GM12873 (cell line): Measurements from ENCODE around the gene NLRP13.

Experiments used
- TF ChIP-seq, protein P1 (sequence below): IDR thresholded peaks from 2 replicates; pipeline ENCODE4 v1.5.1; 2012; ENCODE audit warnings: low read depth, mild to moderate bottlenecking, moderate library complexity, low read length, control low read depth; ENCODE audit not compliant: insufficient read depth; ENCODE audit errors: missing control alignments

NLRP13 gene

DNA sequence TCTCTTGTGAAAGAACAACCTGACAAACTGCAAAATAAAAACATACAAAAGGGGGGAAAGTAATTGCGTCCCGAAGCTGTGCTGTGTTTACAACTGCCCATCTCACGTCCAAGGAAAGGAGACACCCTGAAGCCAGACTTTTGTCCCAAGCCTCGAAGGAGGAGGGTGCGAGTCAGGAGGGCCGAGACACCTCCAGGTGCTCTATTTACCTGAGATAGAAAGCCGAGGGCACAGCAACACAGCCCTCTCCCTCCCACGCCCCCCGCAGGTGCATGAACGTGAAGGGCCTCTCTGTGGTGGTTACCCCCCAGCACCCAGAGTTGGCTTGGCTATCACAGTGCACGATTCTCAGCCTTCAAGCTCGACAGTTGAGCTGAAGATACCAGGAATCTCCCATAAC is 33.2 kb downstream of the NLRP13 start:
- TF ChIP-seq, protein P1, sequence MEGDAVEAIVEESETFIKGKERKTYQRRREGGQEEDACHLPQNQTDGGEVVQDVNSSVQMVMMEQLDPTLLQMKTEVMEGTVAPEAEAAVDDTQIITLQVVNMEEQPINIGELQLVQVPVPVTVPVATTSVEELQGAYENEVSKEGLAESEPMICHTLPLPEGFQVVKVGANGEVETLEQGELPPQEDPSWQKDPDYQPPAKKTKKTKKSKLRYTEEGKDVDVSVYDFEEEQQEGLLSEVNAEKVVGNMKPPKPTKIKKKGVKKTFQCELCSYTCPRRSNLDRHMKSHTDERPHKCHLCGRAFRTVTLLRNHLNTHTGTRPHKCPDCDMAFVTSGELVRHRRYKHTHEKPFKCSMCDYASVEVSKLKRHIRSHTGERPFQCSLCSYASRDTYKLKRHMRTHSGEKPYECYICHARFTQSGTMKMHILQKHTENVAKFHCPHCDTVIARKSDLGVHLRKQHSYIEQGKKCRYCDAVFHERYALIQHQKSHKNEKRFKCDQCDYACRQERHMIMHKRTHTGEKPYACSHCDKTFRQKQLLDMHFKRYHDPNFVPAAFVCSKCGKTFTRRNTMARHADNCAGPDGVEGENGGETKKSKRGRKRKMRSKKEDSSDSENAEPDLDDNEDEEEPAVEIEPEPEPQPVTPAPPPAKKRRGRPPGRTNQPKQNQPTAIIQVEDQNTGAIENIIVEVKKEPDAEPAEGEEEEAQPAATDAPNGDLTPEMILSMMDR: no peak

DNA sequence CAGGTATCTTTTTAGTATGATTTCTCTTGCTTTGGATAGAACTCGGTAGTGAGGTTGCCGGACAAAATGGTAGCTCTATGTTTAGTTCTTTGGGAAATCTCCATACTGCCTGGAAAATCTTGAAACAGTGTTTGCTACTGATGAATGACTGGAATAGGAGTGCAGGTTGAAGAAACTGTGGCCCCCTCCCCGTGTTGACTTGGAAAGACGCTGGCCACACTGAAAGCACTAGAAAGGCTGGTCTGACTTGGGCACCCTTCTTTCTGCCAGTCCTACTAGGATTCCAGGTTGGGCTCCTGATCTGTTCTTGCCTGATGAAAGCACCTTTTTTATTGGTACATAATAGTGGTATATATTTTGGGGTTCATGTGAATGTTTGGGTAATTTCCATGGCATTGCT is 49.5 kb downstream of the NLRP13 start:
- TF ChIP-seq, protein P1: no peak

DNA sequence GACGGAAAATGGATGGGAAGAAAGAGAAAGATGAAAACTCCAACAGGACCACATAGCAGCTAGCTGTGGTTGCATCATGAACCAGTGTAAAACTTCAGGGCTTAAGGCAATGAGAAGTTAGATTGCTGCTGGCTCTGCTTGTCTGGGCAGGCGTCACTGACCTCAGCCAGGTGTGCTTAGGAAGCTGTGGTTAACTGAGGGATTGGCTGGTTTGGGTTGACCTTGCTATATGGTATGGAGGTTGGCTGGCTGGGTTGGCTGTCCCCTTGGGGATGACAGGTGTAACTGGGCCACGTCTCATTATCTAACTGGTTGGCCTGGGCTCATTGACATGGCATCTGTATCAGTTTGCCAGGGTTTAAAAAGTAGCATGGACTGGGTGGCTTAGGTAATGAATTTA is 54.9 kb downstream of the NLRP13 start:
- TF ChIP-seq, protein P1: no peak

DNA sequence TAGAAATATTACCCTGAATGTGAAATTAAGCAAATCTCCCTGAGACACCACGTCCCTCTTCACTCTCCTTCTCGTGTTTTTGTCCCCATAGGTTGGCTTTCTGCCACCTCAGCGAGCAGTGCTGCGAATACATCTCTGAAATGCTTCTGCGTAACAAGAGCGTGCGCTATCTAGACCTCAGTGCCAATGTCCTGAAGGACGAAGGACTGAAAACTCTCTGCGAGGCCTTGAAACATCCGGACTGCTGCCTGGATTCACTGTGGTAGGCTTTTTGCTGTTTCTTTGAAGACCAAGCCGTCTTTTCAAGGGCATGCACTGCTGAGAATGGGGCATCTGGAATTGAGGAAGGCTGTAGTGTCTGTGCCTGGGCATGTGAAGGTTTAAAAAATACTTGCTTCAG is 61.4 kb downstream of the NLRP13 start:
- TF ChIP-seq, protein P1: no peak

DNA sequence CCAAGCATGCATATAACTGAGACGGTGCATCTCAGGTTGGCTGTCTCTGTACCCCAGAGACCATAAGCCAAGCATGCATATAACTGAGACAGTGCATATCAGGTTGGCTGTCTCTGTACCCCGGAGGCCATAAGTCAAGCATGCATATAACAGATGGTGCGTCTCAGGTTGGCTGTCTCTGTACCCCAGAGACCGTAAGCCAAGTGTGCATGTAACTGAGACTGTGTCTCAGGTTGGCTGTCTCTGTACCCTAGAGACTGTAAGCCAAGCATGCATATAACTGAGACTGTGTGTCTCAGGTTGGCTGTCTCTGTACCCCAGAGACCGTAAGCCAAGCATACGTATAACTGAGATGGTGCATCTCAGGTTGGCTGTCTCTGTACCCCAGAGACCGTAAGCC is 65.0 kb downstream of the NLRP13 start:
- TF ChIP-seq, protein P1: no peak

DNA sequence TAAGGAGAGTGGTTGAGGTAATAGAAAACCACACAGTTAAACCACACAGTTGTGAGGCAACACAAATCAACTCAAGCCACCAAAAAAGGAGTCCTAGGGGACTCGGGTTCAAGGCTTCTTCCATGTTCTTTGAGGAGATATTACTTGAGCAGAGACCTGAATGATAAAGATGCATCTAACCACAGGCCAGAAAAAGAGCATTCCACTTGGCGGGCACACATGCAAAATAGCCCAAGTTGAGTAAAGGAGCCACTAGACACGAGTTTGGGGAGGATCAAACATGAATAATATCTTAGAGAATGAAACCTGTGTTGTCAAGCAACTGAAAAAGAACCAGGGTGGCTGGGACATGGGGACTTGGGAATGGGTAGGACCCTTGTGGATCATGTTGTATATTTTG is 65.6 kb downstream of the NLRP13 start:
- TF ChIP-seq, protein P1: no peak

DNA sequence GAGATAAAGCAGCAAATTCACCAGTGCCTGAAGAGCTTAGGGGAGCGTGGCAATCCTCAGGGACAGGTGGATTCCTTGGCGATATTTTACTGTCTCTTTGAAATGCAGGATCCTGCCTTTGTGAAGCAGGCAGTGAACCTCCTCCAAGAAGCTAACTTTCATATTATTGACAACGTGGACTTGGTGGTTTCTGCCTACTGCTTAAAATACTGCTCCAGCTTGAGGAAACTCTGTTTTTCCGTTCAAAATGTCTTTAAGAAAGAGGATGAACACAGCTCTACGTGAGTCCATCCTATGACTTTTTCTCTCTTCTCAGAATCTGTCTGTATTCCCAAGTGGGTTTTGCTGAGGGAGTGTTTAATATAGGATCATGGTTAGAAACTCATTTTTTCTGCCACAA is 73.2 kb downstream of the NLRP13 start:
- TF ChIP-seq, protein P1: no peak
